Measurements from ENCODE around the gene METTL4. TPM values are rescaled to one million over a fixed set of nuclear protein-coding genes. Genes with fewer than 3 reads are reported as not detected.

METTL4 gene
- total RNA-seq, result 6.0 and 8.4 TPM in 2 replicates

GRCh38 chr18:2571200-2572170, at the start of gene METTL4, which contains the start of gene NDC80:
METTL4 (minus strand) TSS chr18:2571505; CDS start chr18:2567216, 4,289 bp downstream.
NDC80 (plus strand) TSS chr18:2571557; CDS start chr18:2572986, 1,429 bp downstream.

Other genes with a start within 250 kb of the METTL4 start
- gene NDC80, start 52 bp upstream of the METTL4 start, total RNA-seq, result 30.8 and 33.0 TPM in 2 replicates
- 23.2 and 25.2 TPM in 2 replicates for gene SMCHD1, start 84.2 kb upstream of the METTL4 start, total RNA-seq